ENCODE measurements around the gene RFLNA.

- TF ChIP-seq POLR2A (IDR thresholded peaks at IDR 0.05; ENCODE audit: low read length) (no peak), GATA1 (IDR thresholded peaks at IDR 0.05; ENCODE audit: low read depth, low read length) (no peak)
These were observed 57.4 kb downstream of the RFLNA start for GRCh38 chr12:124352257-124352656.

Data from erythroblast (primary cell).